ENCODE data around the gene PDE11A.

DNA sequence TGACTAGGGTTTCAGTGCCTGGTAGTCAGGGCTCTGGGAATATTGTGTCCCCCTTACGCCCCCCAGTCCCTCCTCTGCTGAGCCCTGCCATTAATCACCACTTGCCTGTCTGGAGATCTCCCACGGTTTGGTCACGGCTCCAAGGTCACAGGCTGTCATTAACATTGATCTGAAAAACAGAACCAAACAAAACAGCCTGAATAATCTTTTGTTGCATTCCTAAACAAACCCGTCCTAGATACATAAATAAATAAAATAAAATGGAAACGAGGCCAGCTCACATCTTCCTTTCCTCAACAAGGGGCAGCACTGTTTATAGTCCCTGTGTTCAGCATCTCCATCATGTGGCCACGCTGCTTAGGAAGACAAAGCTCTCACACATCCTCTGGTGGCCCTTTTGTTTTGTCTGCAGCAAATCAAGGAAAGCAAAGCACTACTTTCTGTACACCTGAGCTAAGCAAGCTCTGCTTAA is 397.2 kb downstream of the PDE11A start:
- no peak for TF ChIP-seq POLR2A (IDR thresholded peaks at IDR 0.05)
- TF ChIP-seq, protein P1, sequence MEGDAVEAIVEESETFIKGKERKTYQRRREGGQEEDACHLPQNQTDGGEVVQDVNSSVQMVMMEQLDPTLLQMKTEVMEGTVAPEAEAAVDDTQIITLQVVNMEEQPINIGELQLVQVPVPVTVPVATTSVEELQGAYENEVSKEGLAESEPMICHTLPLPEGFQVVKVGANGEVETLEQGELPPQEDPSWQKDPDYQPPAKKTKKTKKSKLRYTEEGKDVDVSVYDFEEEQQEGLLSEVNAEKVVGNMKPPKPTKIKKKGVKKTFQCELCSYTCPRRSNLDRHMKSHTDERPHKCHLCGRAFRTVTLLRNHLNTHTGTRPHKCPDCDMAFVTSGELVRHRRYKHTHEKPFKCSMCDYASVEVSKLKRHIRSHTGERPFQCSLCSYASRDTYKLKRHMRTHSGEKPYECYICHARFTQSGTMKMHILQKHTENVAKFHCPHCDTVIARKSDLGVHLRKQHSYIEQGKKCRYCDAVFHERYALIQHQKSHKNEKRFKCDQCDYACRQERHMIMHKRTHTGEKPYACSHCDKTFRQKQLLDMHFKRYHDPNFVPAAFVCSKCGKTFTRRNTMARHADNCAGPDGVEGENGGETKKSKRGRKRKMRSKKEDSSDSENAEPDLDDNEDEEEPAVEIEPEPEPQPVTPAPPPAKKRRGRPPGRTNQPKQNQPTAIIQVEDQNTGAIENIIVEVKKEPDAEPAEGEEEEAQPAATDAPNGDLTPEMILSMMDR (IDR thresholded peaks at IDR 0.05), result no peak

Measured in esophagus squamous epithelium (tissue), 4 donors.